GM10266 (cell line): ENCODE measurements around the gene ASTN2.
"Not testable (repeated sequence)": the region's sequence is repeated elsewhere in the genome, so short reads cannot be mapped to it uniquely, and the experiment has no call there.

Experiments
- DNase-seq: peaks from one replicate; pipeline ENCODE4 v3.0.0; 2012; ENCODE audit errors: extremely low spot score
- CTCF ChIP-seq: IDR thresholded peaks from 2 replicates; pipeline ENCODE4 v1.5.1; 2012; ENCODE audit warnings: mild to moderate bottlenecking, low read depth; ENCODE audit not compliant: control insufficient read depth, insufficient read depth; ENCODE audit errors: missing control alignments

ASTN2 gene

GRCh38 chr9:116464987-116465571 lies 949.8 kb downstream of the ASTN2 start:
- no peak for DNase-seq
- no peak for TF ChIP-seq CTCF

GRCh38 chr9:116464423-116464822 lies 950.4 kb downstream of the ASTN2 start:
- TF ChIP-seq CTCF: no peak
- no peak for DNase-seq

GRCh38 chr9:116461632-116462031 lies 953.2 kb downstream of the ASTN2 start:
- no peak for TF ChIP-seq CTCF
- DNase-seq: no peak

DNA sequence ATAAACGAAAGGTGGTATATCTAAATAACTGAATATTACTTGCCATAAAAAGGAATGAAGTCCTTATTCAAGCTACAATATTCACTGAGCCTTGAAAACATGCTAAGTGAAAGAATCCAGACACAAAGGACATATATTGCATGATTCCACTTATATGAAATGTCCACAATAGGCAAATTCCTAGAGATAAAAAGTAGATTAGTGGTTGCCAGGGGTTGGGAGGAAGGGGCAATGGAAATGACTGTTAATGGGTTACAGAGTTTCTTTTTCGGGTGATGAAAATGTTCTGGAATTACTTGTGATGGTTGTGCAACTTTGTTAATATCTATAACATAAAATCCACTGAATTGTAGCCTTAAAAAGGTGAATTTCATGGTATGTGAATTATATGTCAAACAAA lies 954.8 kb downstream of the ASTN2 start:
- DNase-seq: no peak
- no peak for TF ChIP-seq CTCF

GRCh38 chr9:116459576-116459975 lies 955.3 kb downstream of the ASTN2 start:
- TF ChIP-seq CTCF: no peak
- no peak for DNase-seq

GRCh38 chr9:116456490-116457088 lies 958.3 kb downstream of the ASTN2 start:
- DNase-seq: no peak
- no peak for TF ChIP-seq CTCF

- DNase-seq: not testable (repeated sequence)
Observed at GRCh38 chr9:116454539-116454938, 960.3 kb downstream of the ASTN2 start.

GRCh38 chr9:116453785-116454184 lies 961.1 kb downstream of the ASTN2 start:
- no peak for DNase-seq
- TF ChIP-seq CTCF: no peak
